PFSK-1 (cell line): Measurements from ENCODE around the gene BRK1.

Source experiments
- FOXP2 ChIP-seq: optimal IDR thresholded peaks from 2 replicates; pipeline ENCODE3; 2011; ENCODE audit warnings: borderline replicate concordance, control low read depth, inconsistent platforms; ENCODE audit not compliant: insufficient read depth; ENCODE audit errors: extremely low read length, extremely low read depth
- POLR2AphosphoS5 ChIP-seq: IDR thresholded peaks from 2 replicates; pipeline ENCODE4 v1.6.1; 2012; ENCODE audit warnings: low read depth, mild to moderate bottlenecking, control low read depth, low read length, moderate library complexity
- REST ChIP-seq, 2 experiments: IDR thresholded peaks; 2 replicates each; pipeline versions ENCODE4 v1.6.1 to v1.8.0; 2011 to 2012; ENCODE audit warnings: low read depth in 2 of 2, low read length in 2 of 2, control low read depth in 1 of 2, inconsistent platforms in 1 of 2, mild to moderate bottlenecking in 1 of 2, moderate library complexity in 1 of 2; ENCODE audit not compliant: insufficient read depth in 1 of 2
- TAF1 ChIP-seq: IDR thresholded peaks from 2 replicates; pipeline ENCODE4 v1.6.1; 2012; ENCODE audit warnings: low read length, control low read depth, borderline replicate concordance; ENCODE audit not compliant: insufficient read depth

DNA sequence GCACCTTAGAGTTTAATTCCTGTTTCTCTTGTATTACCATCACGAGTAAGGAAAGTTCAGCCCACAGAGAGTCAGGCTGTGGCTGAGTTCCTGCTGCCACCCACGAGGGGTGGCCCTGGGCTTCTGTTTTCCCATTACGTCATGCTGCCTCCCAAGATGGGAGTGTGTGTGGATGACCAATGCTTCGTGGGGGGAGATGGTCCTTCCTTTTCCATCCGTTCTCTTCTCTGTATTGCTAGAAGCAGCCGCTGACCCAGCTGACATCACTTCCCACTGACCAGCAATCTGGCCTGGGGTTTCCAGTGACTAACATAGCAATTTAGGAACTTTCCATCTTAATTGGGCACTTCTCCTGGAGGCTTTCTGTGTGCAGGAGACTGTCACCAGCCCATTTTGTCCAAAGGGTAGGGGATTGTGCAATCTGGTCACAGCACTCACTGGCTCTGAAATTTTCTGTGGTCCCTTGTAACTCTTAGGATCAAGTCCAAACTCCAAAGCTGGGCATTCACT is 58.5 kb downstream of the BRK1 start:
- TF ChIP-seq REST (IDR thresholded peaks at IDR 0.05; ENCODE audit: insufficient read depth in 1 of 2, low read depth in 2 of 2, low read length in 2 of 2) (no peak), POLR2AphosphoS5 (no peak), FOXP2 (no peak), TAF1 (no peak)
